H1 (cell line): ENCODE measurements around the gene PNMA3. TPM values are rescaled to one million over a fixed set of nuclear protein-coding genes. Genes with fewer than 3 reads are reported as not detected.

Experiments used
- ASH2L ChIP-seq: fragments of 200-600, 300-600 bp; sonication (generic); IDR thresholded peaks from one replicate; pipeline ENCODE4 v1.7.1; 2017; ENCODE audit warnings: low read length
- CEBPB ChIP-seq: IDR thresholded peaks from 2 replicates; pipeline ENCODE4 v1.6.1; 2012; ENCODE audit warnings: low read depth, low read length
- CREB1 ChIP-seq: IDR thresholded peaks from 2 replicates; pipeline ENCODE4 v1.6.1; 2012; ENCODE audit warnings: inconsistent platforms
- KDM4A ChIP-seq: IDR thresholded peaks from one replicate; pipeline ENCODE4 v1.7.1; 2012; ENCODE audit warnings: low read depth, mild to moderate bottlenecking, moderate library complexity, low read length, inconsistent platforms; ENCODE audit not compliant: severe bottlenecking
- NRF1 ChIP-seq: IDR thresholded peaks from 2 replicates; pipeline ENCODE4 v1.6.1; 2011; ENCODE audit warnings: mild to moderate bottlenecking, low read depth, low read length, improper control_type of control experiment
- PHF8 ChIP-seq: fragments of 200-600 bp; sonication (generic); conservative IDR thresholded peaks from 2 replicates; pipeline ENCODE4 v1.7.1; 2012; ENCODE audit warnings: low read depth, mild to moderate bottlenecking, inconsistent platforms, low read length, moderate library complexity
- RBBP5 ChIP-seq: IDR thresholded peaks from 2 replicates; pipeline ENCODE4 v1.7.1; 2012; ENCODE audit warnings: low read depth, mild to moderate bottlenecking, inconsistent platforms, low read length, moderate library complexity, borderline replicate concordance
- SP2 ChIP-seq: IDR thresholded peaks from 2 replicates; pipeline ENCODE4 v1.6.1; 2012; ENCODE audit warnings: mild to moderate bottlenecking, low read length, inconsistent platforms
- SRF ChIP-seq: IDR thresholded peaks from 2 replicates; pipeline ENCODE4 v1.6.1; 2011; ENCODE audit warnings: mild to moderate bottlenecking, low read depth, low read length, moderate library complexity
- polyA plus RNA-seq, 7 experiments: library from polyadenylated mRNA; depleted of rRNA in 3 of 7; stranded (reverse) in 5 of 7; unstranded in 2 of 7; fragments of >200 nt in 5 of 7; fragments of 200-250 nt in 2 of 7; gene quantifications; 1 replicate in 5 of 7; 2 replicates in 1 of 7; 4 replicates in 1 of 7; pipeline versions ENCODE4 v1.2.1 to v1.2.3, GENCODE V29; 2011 to 2013; ENCODE audit warnings: missing spikeins in 2 of 7, mixed read lengths in 2 of 7
- total RNA-seq: library from RNA; stranded (reverse); fragmentation: NEBNext Ultra II Directional; extraction: Animal tissue kit (Norgen Biotek cat#: 25700); gene quantifications from 2 replicates; pipeline ENCODE4 v1.2.1, GENCODE V29; 2021

The PNMA3 gene
- total and polyA plus RNA-seq, 2 of the 8 experiments (the other 6 are each of a cell fraction or from before 2014, with no cell fraction given), result 3.3 to 6.9 TPM

GRCh38 chrX:153061732-153062131 lies 5.5 kb downstream of the PNMA3 start (continued):
- TF ChIP-seq CEBPB (no peak), SP2 (no peak), SRF (no peak), KDM4A (no peak), PHF8 (no peak), NRF1 (no peak), RBBP5 (no peak), ASH2L (no peak), CREB1 (no peak)
- TF ChIP-seq, all 59 proteins: peak for 0
